ENCODE measurements around the gene IMMP2L. TPM values are rescaled to one million over a fixed set of nuclear protein-coding genes. Genes with fewer than 3 reads are reported as not detected.

Gene IMMP2L
- total RNA-seq, 1 donor: 19.9 TPM

DNA sequence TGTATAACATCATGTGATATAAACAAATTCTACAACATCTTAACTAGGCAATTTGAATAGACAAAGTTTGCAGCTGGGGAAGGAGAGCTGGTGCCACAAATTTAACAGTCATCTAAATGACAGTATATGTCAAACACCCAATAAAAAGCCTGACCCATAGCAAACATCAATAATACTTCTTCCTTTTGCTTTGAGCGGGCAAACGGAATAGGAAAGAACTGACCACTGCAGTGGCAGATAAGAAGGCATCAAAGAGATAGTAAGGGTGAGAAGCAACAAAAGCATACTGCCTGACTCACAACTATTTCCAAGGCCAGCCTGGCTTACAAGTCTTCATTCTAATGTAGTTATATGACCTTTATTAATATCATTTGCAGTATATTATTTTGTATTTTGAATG is 371.5 kb downstream of the IMMP2L start:
- Histone ChIP-seq H2AFZ (ENCODE audit: low read length) (no peak overlapping the region), H3K27me3 (ENCODE audit: insufficient read depth, low read length) (no peaks in the 10 kb centered on the region)

GRCh38 chr7:111184987-111185386 is 377.3 kb downstream of the IMMP2L start:
- H3K9me3 ChIP-seq (ENCODE audit: low read depth, low read length): no peaks in the 10 kb centered on the region
- TF ChIP-seq, protein P1, sequence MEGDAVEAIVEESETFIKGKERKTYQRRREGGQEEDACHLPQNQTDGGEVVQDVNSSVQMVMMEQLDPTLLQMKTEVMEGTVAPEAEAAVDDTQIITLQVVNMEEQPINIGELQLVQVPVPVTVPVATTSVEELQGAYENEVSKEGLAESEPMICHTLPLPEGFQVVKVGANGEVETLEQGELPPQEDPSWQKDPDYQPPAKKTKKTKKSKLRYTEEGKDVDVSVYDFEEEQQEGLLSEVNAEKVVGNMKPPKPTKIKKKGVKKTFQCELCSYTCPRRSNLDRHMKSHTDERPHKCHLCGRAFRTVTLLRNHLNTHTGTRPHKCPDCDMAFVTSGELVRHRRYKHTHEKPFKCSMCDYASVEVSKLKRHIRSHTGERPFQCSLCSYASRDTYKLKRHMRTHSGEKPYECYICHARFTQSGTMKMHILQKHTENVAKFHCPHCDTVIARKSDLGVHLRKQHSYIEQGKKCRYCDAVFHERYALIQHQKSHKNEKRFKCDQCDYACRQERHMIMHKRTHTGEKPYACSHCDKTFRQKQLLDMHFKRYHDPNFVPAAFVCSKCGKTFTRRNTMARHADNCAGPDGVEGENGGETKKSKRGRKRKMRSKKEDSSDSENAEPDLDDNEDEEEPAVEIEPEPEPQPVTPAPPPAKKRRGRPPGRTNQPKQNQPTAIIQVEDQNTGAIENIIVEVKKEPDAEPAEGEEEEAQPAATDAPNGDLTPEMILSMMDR (IDR thresholded peaks at IDR 0.05; ENCODE audit: extremely low read depth, low read depth, low read length): no peak

More for the DNA sequence above, 371.5 kb downstream of the IMMP2L start:
- TF ChIP-seq, protein P1 (IDR thresholded peaks at IDR 0.05; ENCODE audit: extremely low read depth, low read depth, low read length): no peak
- no peak overlapping the region for H3K4me3 ChIP-seq (ENCODE audit: insufficient read depth, low read length)
- no peaks in the 10 kb centered on the region for H3K79me2 ChIP-seq (ENCODE audit: insufficient read depth, low read length)
- H4K20me1 ChIP-seq (ENCODE audit: insufficient read depth, low read length): no peaks in the 10 kb centered on the region
- H3K27ac ChIP-seq (ENCODE audit: low read depth, low read length): no peak overlapping the region
- no peaks in the 10 kb centered on the region for H3K4me1 ChIP-seq (ENCODE audit: insufficient read depth, low read length)
- no peaks in the 10 kb centered on the region for H3K9me3 ChIP-seq (ENCODE audit: low read depth, low read length)
- H3K36me3 ChIP-seq (ENCODE audit: insufficient read depth, low read length): no peaks in the 10 kb centered on the region
- H3K4me2 ChIP-seq (ENCODE audit: insufficient read depth, low read length): no peak overlapping the region
- no peak for DNase-seq (ENCODE audit: insufficient read length, low spot score, missing footprints)

GRCh38 chr7:111183321-111183720 is 379.0 kb downstream of the IMMP2L start:
- no peak overlapping the region for H2AFZ ChIP-seq (ENCODE audit: low read length)
- no peaks in the 10 kb centered on the region for H3K79me2 ChIP-seq (ENCODE audit: insufficient read depth, low read length)
- H3K36me3 ChIP-seq (ENCODE audit: insufficient read depth, low read length): no peaks in the 10 kb centered on the region
- no peak overlapping the region for H3K27ac ChIP-seq (ENCODE audit: low read depth, low read length)
- no peaks in the 10 kb centered on the region for H3K9me3 ChIP-seq (ENCODE audit: low read depth, low read length)
- no peak overlapping the region for H3K4me2 ChIP-seq (ENCODE audit: insufficient read depth, low read length)
- no peaks in the 10 kb centered on the region for H3K27me3 ChIP-seq (ENCODE audit: insufficient read depth, low read length)
- TF ChIP-seq, protein P1 (IDR thresholded peaks at IDR 0.05; ENCODE audit: extremely low read depth, low read depth, low read length): no peak
- no peaks in the 10 kb centered on the region for H3K4me1 ChIP-seq (ENCODE audit: insufficient read depth, low read length)
- no peak overlapping the region for H3K4me3 ChIP-seq (ENCODE audit: insufficient read depth, low read length)
- H4K20me1 ChIP-seq (ENCODE audit: insufficient read depth, low read length): no peaks in the 10 kb centered on the region
- no peak for DNase-seq (ENCODE audit: insufficient read length, low spot score, missing footprints)

More at GRCh38 chr7:111184987-111185386, 377.3 kb downstream of the IMMP2L start:
- no peaks in the 10 kb centered on the region for H3K79me2 ChIP-seq (ENCODE audit: insufficient read depth, low read length)
- no peak overlapping the region for H2AFZ ChIP-seq (ENCODE audit: low read length)
- no peak overlapping the region for H3K4me2 ChIP-seq (ENCODE audit: insufficient read depth, low read length)
- H3K27ac ChIP-seq (ENCODE audit: low read depth, low read length): no peak overlapping the region
- no peak overlapping the region for H3K4me3 ChIP-seq (ENCODE audit: insufficient read depth, low read length)
- H3K27me3 ChIP-seq (ENCODE audit: insufficient read depth, low read length): no peaks in the 10 kb centered on the region
- no peaks in the 10 kb centered on the region for H3K4me1 ChIP-seq (ENCODE audit: insufficient read depth, low read length)
- no peak for DNase-seq (ENCODE audit: insufficient read length, low spot score, missing footprints)
- H3K36me3 ChIP-seq (ENCODE audit: insufficient read depth, low read length): no peaks in the 10 kb centered on the region
- no peaks in the 10 kb centered on the region for H4K20me1 ChIP-seq (ENCODE audit: insufficient read depth, low read length)

DNA sequence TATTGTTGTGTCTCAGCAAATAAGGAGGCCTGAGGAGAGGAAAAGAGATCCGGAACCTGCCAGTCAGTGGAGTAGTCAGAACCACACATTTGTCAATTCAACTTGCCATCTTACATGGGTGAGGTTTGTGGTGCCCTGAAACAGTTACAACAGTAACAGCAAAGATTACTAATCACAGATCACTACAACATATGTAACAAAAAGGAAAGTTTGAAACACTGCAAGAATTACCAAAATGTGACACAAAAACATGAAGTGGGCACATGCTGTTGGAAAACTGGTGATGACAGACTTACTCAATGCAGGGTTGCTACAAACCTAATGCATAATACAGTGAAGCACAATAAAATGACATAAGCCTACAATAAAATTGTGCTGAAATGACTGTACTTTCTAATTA is 382.0 kb downstream of the IMMP2L start:
- Histone ChIP-seq H3K36me3 (ENCODE audit: insufficient read depth, low read length) (no peaks in the 10 kb centered on the region), H3K27me3 (ENCODE audit: insufficient read depth, low read length) (no peaks in the 10 kb centered on the region), H3K79me2 (ENCODE audit: insufficient read depth, low read length) (no peaks in the 10 kb centered on the region), H2AFZ (ENCODE audit: low read length) (no peak overlapping the region), H3K4me3 (ENCODE audit: insufficient read depth, low read length) (no peak overlapping the region), H3K4me1 (ENCODE audit: insufficient read depth, low read length) (no peaks in the 10 kb centered on the region), H4K20me1 (ENCODE audit: insufficient read depth, low read length) (no peaks in the 10 kb centered on the region), H3K4me2 (ENCODE audit: insufficient read depth, low read length) (no peak overlapping the region), H3K9me3 (ENCODE audit: low read depth, low read length) (no peaks in the 10 kb centered on the region), H3K27ac (ENCODE audit: low read depth, low read length) (no peak overlapping the region)
- TF ChIP-seq, protein P1 (IDR thresholded peaks at IDR 0.05; ENCODE audit: extremely low read depth, low read depth, low read length): no peak
- DNase-seq (ENCODE audit: insufficient read length, low spot score, missing footprints): no peak

Measured in osteoblast (primary cell).